Kidney (tissue), 14 donors: ENCODE data around the gene TBCEL. TPM values are rescaled to one million over a fixed set of nuclear protein-coding genes. Genes with fewer than 3 reads are reported as not detected.

ENCODE experiments used
- DNase-seq, 5 donors: peaks; one replicate each; pipeline ENCODE4 v3.0.0-alpha.2; 2013 to 2020
- FAIRE-seq: peaks from 2 replicates; lab custom pipeline; 2012; peaks lifted over from hg19 to GRCh38; lab: Jason Lieb, UNC
- H3K27ac ChIP-seq, 2 donors: one replicate each; pipeline ENCODE4 v1.7.0; 2013; ENCODE audit warnings: low read depth in 2 of 2, low read length in 2 of 2, inconsistent platforms in 1 of 2
- H3K27me3 ChIP-seq: one replicate; pipeline ENCODE4 v1.7.1; 2013; ENCODE audit warnings: low read length, inconsistent platforms; ENCODE audit not compliant: control insufficient read depth, insufficient read depth
- H3K36me3 ChIP-seq, 3 donors: one replicate each; pipeline versions ENCODE4 v1.7.0 to v1.7.1; 2013; ENCODE audit warnings: low read length in 3 of 3, control low read depth in 1 of 3, inconsistent platforms in 1 of 3; ENCODE audit not compliant: insufficient read depth in 3 of 3, control insufficient read depth in 2 of 3
- H3K4me1 ChIP-seq, 3 donors: one replicate each; pipeline versions ENCODE4 v1.7.0 to v1.7.1; 2013; ENCODE audit warnings: low read length in 3 of 3, inconsistent platforms in 1 of 3, low read depth in 1 of 3; ENCODE audit not compliant: control insufficient read depth in 2 of 3, insufficient read depth in 2 of 3
- H3K4me3 ChIP-seq, 3 donors: one replicate each; pipeline versions ENCODE4 v1.7.0 to v1.8.1; 2013; ENCODE audit warnings: low read length in 3 of 3, control low read depth in 1 of 3, inconsistent platforms in 1 of 3
- H3K9ac ChIP-seq, 3 donors: one replicate each; pipeline versions ENCODE4 v1.7.0 to v1.7.1; 2013; ENCODE audit warnings: low read length in 3 of 3, control low read depth in 1 of 3, inconsistent platforms in 1 of 3
- H3K9me3 ChIP-seq, 3 donors: one replicate each; pipeline versions ENCODE4 v1.7.0 to v1.7.1; 2013; ENCODE audit warnings: low read length in 3 of 3, control low read depth in 1 of 3, inconsistent platforms in 1 of 3; ENCODE audit not compliant: control insufficient read depth in 2 of 3, insufficient read depth in 1 of 3
- CTCF ChIP-seq: IDR thresholded peaks from 3 replicates; pipeline ENCODE4 v1.5.1; 2012; ENCODE audit warnings: mild to moderate bottlenecking, moderate library complexity, borderline replicate concordance; ENCODE audit not compliant: insufficient read depth; ENCODE audit errors: extremely low read depth
- intact Hi-C: fragments of 100-400 bp; cut with DNase I; formaldehyde crosslinking; loops from one replicate; pipeline ENCODE4 v1.11.1; 2022
- polyA plus RNA-seq: library from polyadenylated mRNA; stranded (reverse); fragments of 350-450 nt; fragmentation: Illumina TruSeq; extraction: RNeasy Lipid Tissue Mini Kit (QIAGEN cat#74804); gene quantifications from one replicate; pipeline ENCODE4 v1.2.3, GENCODE V29; 2014; ENCODE audit warnings: low read depth, low replicate concordance; ENCODE audit not compliant: insufficient read depth
- total RNA-seq: library from RNA; stranded (reverse); fragmentation: NEBNext Ultra II Directional; extraction: Animal tissue kit (Norgen Biotek cat#: 25700); gene quantifications from one replicate; pipeline ENCODE4 v1.2.1, GENCODE V29; 2021
- donor health status: control.
- donor health status: control.
- donor health status: control.
- donor health status: control.
- donor health status: control.
- donor health status: DM: yes; HTN: yes; CAD: no.
- donor health status: Normal renal cell carcinoma (clear cell type).

The TBCEL gene
- total and polyA plus RNA-seq, 2 donors from 2014 or later = 5.0 to 41.8 TPM

GRCh38 chr11:121055076-121055475 lies 31.2 kb downstream of the TBCEL start:
- TF ChIP-seq CTCF = no peak
- H3K27me3 ChIP-seq = no peaks in the 10 kb centered on the region
- H3K9ac ChIP-seq = no peak overlapping the region
- intact Hi-C loops = no loop called here
- FAIRE-seq = no peak
- DNase-seq = no peak
- no peaks in the 10 kb centered on the region for H3K9me3 ChIP-seq
- no peak overlapping the region for H3K4me3 ChIP-seq
- peaks cover 6 to 41% (median 23%) of the 10 kb centered on the region in 3 donors for H3K36me3 ChIP-seq
- no peaks in the 10 kb centered on the region for H3K4me1 ChIP-seq
- H3K27ac ChIP-seq = no peak overlapping the region

GRCh38 chr11:121057922-121058321 lies 34.0 kb downstream of the TBCEL start:
- FAIRE-seq = no peak
- intact Hi-C loops = no loop called here
- DNase-seq = no peak
- Histone ChIP-seq H3K27ac (no peak overlapping the region), H3K4me3 (no peak overlapping the region), H3K36me3 (peaks cover 16 to 48% (median 35%) of the 10 kb centered on the region in 3 donors), H3K9me3 (no peaks in the 10 kb centered on the region), H3K9ac (no peak overlapping the region), H3K4me1 (no peaks in the 10 kb centered on the region), H3K27me3 (no peaks in the 10 kb centered on the region)
- TF ChIP-seq CTCF = no peak

GRCh38 chr11:121058941-121059340 lies 35.0 kb downstream of the TBCEL start:
- Histone ChIP-seq H3K36me3 (peaks cover 16 to 41% (median 34%) of the 10 kb centered on the region in 3 donors), H3K27ac (no peak overlapping the region), H3K9ac (no peak overlapping the region), H3K9me3 (no peaks in the 10 kb centered on the region), H3K4me1 (no peaks in the 10 kb centered on the region), H3K4me3 (no peak overlapping the region), H3K27me3 (no peaks in the 10 kb centered on the region)
- no peak for FAIRE-seq
- TF ChIP-seq CTCF = no peak
- intact Hi-C loops = no loop called here
- no peak for DNase-seq

GRCh38 chr11:121059605-121060004 lies 35.7 kb downstream of the TBCEL start:
- no peaks in the 10 kb centered on the region for H3K9me3 ChIP-seq
- H3K27me3 ChIP-seq = no peaks in the 10 kb centered on the region
- no peak overlapping the region for H3K9ac ChIP-seq
- intact Hi-C loops = no loop called here
- H3K36me3 ChIP-seq = peaks cover 14 to 41% (median 30%) of the 10 kb centered on the region in 3 donors
- TF ChIP-seq CTCF = no peak
- no peak overlapping the region for H3K4me3 ChIP-seq
- H3K4me1 ChIP-seq = no peaks in the 10 kb centered on the region
- DNase-seq (no peak), FAIRE-seq (no peak)
- H3K27ac ChIP-seq = no peak overlapping the region
